ENCODE data around the gene DNAJB1. TPM values are rescaled to one million over a fixed set of nuclear protein-coding genes. Genes with fewer than 3 reads are reported as not detected.

Gene DNAJB1
- total and polyA plus RNA-seq, 2 of the 13 experiments (the other 11 are each of a cell fraction or from before 2014, with no cell fraction given) = 87.5 to 97.3 TPM

GRCh38 chr19:14529254-14530004 is 11.2 kb upstream of the DNAJB1 start, which contains the start of gene TECR (continued):
- TF ChIP-seq, protein P1, sequence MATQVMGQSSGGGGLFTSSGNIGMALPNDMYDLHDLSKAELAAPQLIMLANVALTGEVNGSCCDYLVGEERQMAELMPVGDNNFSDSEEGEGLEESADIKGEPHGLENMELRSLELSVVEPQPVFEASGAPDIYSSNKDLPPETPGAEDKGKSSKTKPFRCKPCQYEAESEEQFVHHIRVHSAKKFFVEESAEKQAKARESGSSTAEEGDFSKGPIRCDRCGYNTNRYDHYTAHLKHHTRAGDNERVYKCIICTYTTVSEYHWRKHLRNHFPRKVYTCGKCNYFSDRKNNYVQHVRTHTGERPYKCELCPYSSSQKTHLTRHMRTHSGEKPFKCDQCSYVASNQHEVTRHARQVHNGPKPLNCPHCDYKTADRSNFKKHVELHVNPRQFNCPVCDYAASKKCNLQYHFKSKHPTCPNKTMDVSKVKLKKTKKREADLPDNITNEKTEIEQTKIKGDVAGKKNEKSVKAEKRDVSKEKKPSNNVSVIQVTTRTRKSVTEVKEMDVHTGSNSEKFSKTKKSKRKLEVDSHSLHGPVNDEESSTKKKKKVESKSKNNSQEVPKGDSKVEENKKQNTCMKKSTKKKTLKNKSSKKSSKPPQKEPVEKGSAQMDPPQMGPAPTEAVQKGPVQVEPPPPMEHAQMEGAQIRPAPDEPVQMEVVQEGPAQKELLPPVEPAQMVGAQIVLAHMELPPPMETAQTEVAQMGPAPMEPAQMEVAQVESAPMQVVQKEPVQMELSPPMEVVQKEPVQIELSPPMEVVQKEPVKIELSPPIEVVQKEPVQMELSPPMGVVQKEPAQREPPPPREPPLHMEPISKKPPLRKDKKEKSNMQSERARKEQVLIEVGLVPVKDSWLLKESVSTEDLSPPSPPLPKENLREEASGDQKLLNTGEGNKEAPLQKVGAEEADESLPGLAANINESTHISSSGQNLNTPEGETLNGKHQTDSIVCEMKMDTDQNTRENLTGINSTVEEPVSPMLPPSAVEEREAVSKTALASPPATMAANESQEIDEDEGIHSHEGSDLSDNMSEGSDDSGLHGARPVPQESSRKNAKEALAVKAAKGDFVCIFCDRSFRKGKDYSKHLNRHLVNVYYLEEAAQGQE (IDR thresholded peaks at IDR 0.05; ENCODE audit: borderline replicate concordance in 1 of 2, low read depth in 1 of 2, low read length in 2 of 2) = no peak
- TF ChIP-seq RAD51 (IDR thresholded peaks at IDR 0.05; ENCODE audit: borderline replicate concordance) (no peak), ZNF883 (CRISPR knock-in tag; IDR thresholded peaks at IDR 0.05; ENCODE audit: not compliant biosample characterization) (peak; percentile 96), KDM3A (CRISPR knock-in tag; IDR thresholded peaks at IDR 0.05; ENCODE audit: low read depth) (0 out of 2 replicates have a peak, but pooled peaks have one; percentile 56), ZBTB33 (CRISPR knock-in tag; IDR thresholded peaks at IDR 0.05) (no peak), PCBP1 (IDR thresholded peaks at IDR 0.05; ENCODE audit: borderline replicate concordance, low read depth, low read length) (0 out of 2 replicates have a peak, but pooled peaks have one; percentile 15), ZNF430 (CRISPR knock-in tag; IDR thresholded peaks at IDR 0.05) (peak; percentile 66; the same call in 1 of the 2 replicates), HNF4G (IDR thresholded peaks at IDR 0.05; ENCODE audit: borderline replicate concordance, low read depth, low read length) (no peak), HNF4G (CRISPR knock-in tag; IDR thresholded peaks at IDR 0.05; ENCODE audit: borderline replicate concordance, low read depth) (no peak), RBM22 (optimal IDR thresholded peaks at IDR 0.05; ENCODE audit: low read length) (no peak), MXD3 (CRISPR knock-in tag; IDR thresholded peaks at IDR 0.05) (peak; percentile 75), ZNF546 (CRISPR knock-in tag; conservative IDR thresholded peaks at IDR 0.05) (no peak), ZNF329 (CRISPR knock-in tag; IDR thresholded peaks at IDR 0.05; ENCODE audit: low read depth) (no peak), NCOR1 (IDR thresholded peaks at IDR 0.05; ENCODE audit: borderline replicate concordance, low read length) (peak; percentile 17; the same call in 1 of the 2 replicates), ZNF605 (CRISPR knock-in tag; IDR thresholded peaks at IDR 0.05) (peak; percentile 95), ZBTB7A (CRISPR knock-in tag; IDR thresholded peaks at IDR 0.05) (peak; percentile 30; the same call in 1 of the 2 replicates), HNRNPK (IDR thresholded peaks at IDR 0.05; ENCODE audit: low read depth, low read length, poor library complexity, severe bottlenecking) (no peak)
- TF ChIP-seq, protein P2, sequence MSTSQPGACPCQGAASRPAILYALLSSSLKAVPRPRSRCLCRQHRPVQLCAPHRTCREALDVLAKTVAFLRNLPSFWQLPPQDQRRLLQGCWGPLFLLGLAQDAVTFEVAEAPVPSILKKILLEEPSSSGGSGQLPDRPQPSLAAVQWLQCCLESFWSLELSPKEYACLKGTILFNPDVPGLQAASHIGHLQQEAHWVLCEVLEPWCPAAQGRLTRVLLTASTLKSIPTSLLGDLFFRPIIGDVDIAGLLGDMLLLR (CRISPR knock-in tag; IDR thresholded peaks at IDR 0.05) = peak; percentile 48; the same call in 1 of the 2 replicates
- TF ChIP-seq, protein P3, sequence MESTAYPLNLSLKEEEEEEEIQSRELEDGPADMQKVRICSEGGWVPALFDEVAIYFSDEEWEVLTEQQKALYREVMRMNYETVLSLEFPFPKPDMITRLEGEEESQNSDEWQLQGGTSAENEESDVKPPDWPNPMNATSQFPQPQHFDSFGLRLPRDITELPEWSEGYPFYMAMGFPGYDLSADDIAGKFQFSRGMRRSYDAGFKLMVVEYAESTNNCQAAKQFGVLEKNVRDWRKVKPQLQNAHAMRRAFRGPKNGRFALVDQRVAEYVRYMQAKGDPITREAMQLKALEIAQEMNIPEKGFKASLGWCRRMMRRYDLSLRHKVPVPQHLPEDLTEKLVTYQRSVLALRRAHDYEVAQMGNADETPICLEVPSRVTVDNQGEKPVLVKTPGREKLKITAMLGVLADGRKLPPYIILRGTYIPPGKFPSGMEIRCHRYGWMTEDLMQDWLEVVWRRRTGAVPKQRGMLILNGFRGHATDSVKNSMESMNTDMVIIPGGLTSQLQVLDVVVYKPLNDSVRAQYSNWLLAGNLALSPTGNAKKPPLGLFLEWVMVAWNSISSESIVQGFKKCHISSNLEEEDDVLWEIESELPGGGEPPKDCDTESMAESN (CRISPR knock-in tag; conservative IDR thresholded peaks at IDR 0.05) = no peak; the same call in 1 of the 2 replicates
